SK-N-SH (cell line): ENCODE measurements around the gene TFF1. TPM values are rescaled to one million over a fixed set of nuclear protein-coding genes. Genes with fewer than 3 reads are reported as not detected.

Experiments
- CTCF ChIA-PET: fragments of 300-600, 350-600 bp; formaldehyde crosslinking; extraction: SDS; loops from one replicate; lab custom pipeline; 2021; lab: Yijun Ruan, JAX
- POLR2A ChIA-PET: fragments of 350-600 bp; sonication (Branson Sonifier 250); formaldehyde crosslinking; extraction: SDS; loops from one replicate; lab custom pipeline; 2020; ENCODE audit warnings: antibody characterized with exemption, inconsistent platforms; lab: Yijun Ruan, JAX
- DNase-seq: peaks from one replicate; pipeline ENCODE4 v3.0.0; 2012
- H2AFZ ChIP-seq: fragments of 200-600 bp; sonication (generic); 2 replicates; pipeline ENCODE4 v1.8.1; 2016; ENCODE audit warnings: antibody characterized with exemption, mild to moderate bottlenecking, low read depth
- H3F3A ChIP-seq: fragments of 200-600 bp; sonication (generic); replicated peaks from 2 replicates; pipeline ENCODE3; 2016; ENCODE audit warnings: antibody characterized with exemption, mild to moderate bottlenecking; ENCODE audit not compliant: insufficient read depth
- H3K27ac ChIP-seq, 2 experiments: fragments of 200-500 bp in 1 of 2; fragments of 200-600 bp in 1 of 2; sonication (Bioruptor generic) in 1 of 2; sonication (generic), shearing (Covaris generic) in 1 of 2; 2 replicates each; pipeline versions ENCODE4 v1.5.1 to v1.6.1; 2014 to 2016; ENCODE audit warnings: low read depth in 2 of 2, inconsistent platforms in 1 of 2, low read length in 1 of 2, mild to moderate bottlenecking in 1 of 2, mixed read lengths in 1 of 2
- H3K27me3 ChIP-seq: fragments of 200-600 bp; sonication (generic), shearing (Covaris generic); 2 replicates; pipeline ENCODE4 v1.6.1; 2016; ENCODE audit warnings: mixed run types; ENCODE audit not compliant: insufficient read depth
- H3K36me3 ChIP-seq, 2 experiments: fragments of 200-500 bp in 1 of 2; fragments of 200-600 bp in 1 of 2; sonication (Bioruptor generic) in 1 of 2; sonication (generic) in 1 of 2; replicated peaks in 1 of 2; 2 replicates each; pipeline versions ENCODE3 to v1.5.1; 2014 to 2016; ENCODE audit warnings: low read length in 1 of 2, mild to moderate bottlenecking in 1 of 2; ENCODE audit not compliant: insufficient read depth in 2 of 2, control insufficient read depth in 1 of 2
- H3K4me1 ChIP-seq, 2 experiments: fragments of 200-500 bp in 1 of 2; fragments of 200-600 bp in 1 of 2; sonication (Bioruptor generic) in 1 of 2; sonication (generic), shearing (Covaris generic) in 1 of 2; 2 replicates each; pipeline versions ENCODE4 v1.5.1 to v1.6.1; 2014 to 2016; ENCODE audit warnings: low read depth in 1 of 2, low read length in 1 of 2, mixed run types in 1 of 2; ENCODE audit not compliant: insufficient read depth in 2 of 2, control insufficient read depth in 1 of 2
- H3K4me2 ChIP-seq: fragments of 200-600 bp; sonication (generic), shearing (Covaris generic); 2 replicates; pipeline ENCODE4 v1.6.1; 2017; ENCODE audit warnings: mixed run types
- H3K4me3 ChIP-seq, 2 experiments: fragments of 200-500 bp in 1 of 2; fragments of 200-600 bp in 1 of 2; sonication (Bioruptor generic) in 1 of 2; sonication (generic), shearing (Covaris generic) in 1 of 2; 2 replicates each; pipeline versions ENCODE4 v1.5.1 to v1.8.1; 2014 to 2016; ENCODE audit warnings: low read depth in 2 of 2, inconsistent platforms in 1 of 2, low read length in 1 of 2, mild to moderate bottlenecking in 1 of 2, mixed read lengths in 1 of 2, moderate library complexity in 1 of 2
- H3K79me2 ChIP-seq: fragments of 200-600 bp; sonication (generic); 2 replicates; pipeline ENCODE4 v1.8.1; 2017; ENCODE audit warnings: mild to moderate bottlenecking; ENCODE audit not compliant: insufficient read depth
- H3K9ac ChIP-seq: fragments of 200-600 bp; sonication (generic); 2 replicates; pipeline ENCODE4 v1.6.1; 2017; ENCODE audit warnings: mixed run types
- H3K9me2 ChIP-seq: fragments of 200-600 bp; sonication (generic); 2 replicates; pipeline ENCODE4 v1.6.1; 2017; ENCODE audit warnings: mixed run types
- H3K9me3 ChIP-seq: fragments of 200-600 bp; sonication (generic); 2 replicates; pipeline ENCODE4 v1.6.1; 2017; ENCODE audit warnings: mixed run types, mild to moderate bottlenecking, moderate library complexity
- H4K20me1 ChIP-seq: fragments of 200-600 bp; sonication (generic); 2 replicates; pipeline ENCODE4 v1.6.1; 2017; ENCODE audit warnings: mild to moderate bottlenecking, mixed run types; ENCODE audit not compliant: insufficient read depth
- CTCF ChIP-seq: fragments of 200-600 bp; sonication (generic); IDR thresholded peaks from 2 replicates; pipeline ENCODE4 v1.6.1; 2017; ENCODE audit warnings: antibody characterized with exemption, mild to moderate bottlenecking, moderate library complexity
- ELF1 ChIP-seq: IDR thresholded peaks from 2 replicates; pipeline ENCODE4 v1.4.0; 2012
- EZH2phosphoT487 ChIP-seq: fragments of 200-600 bp; sonication (generic); IDR thresholded peaks from 2 replicates; pipeline ENCODE4 v1.6.1; 2017; ENCODE audit warnings: low read depth, mixed run types, mild to moderate bottlenecking, antibody characterized with exemption, moderate library complexity, borderline replicate concordance
- FOSL2 ChIP-seq: IDR thresholded peaks from 2 replicates; pipeline ENCODE4 v1.4.0; 2012; ENCODE audit warnings: low read depth, mild to moderate bottlenecking, moderate library complexity, borderline replicate concordance
- FOXM1 ChIP-seq: IDR thresholded peaks from 2 replicates; pipeline ENCODE4 v1.4.0; 2012; ENCODE audit warnings: low read depth, mild to moderate bottlenecking
- GABPA ChIP-seq: IDR thresholded peaks from 2 replicates; pipeline ENCODE4 v1.4.0; 2012; ENCODE audit warnings: low read depth, mild to moderate bottlenecking
- MEF2A ChIP-seq: IDR thresholded peaks from 2 replicates; pipeline ENCODE4 v1.4.0; 2012; ENCODE audit warnings: low read depth, borderline replicate concordance
- NRF1 ChIP-seq: IDR thresholded peaks from 2 replicates; pipeline ENCODE4 v1.6.1; 2012; ENCODE audit warnings: low read depth, mild to moderate bottlenecking, low read length
- POLR2AphosphoS5 ChIP-seq: IDR thresholded peaks from 2 replicates; pipeline ENCODE4 v1.6.1; 2012; ENCODE audit warnings: low read depth, low read length
- RAD21 ChIP-seq: IDR thresholded peaks from 2 replicates; pipeline ENCODE4 v1.6.1; 2012; ENCODE audit warnings: mild to moderate bottlenecking, low read length
- RXRA ChIP-seq: IDR thresholded peaks from 2 replicates; pipeline ENCODE4 v1.4.0; 2012; ENCODE audit warnings: low read depth, mild to moderate bottlenecking, borderline replicate concordance
- SMC3 ChIP-seq: IDR thresholded peaks from 2 replicates; pipeline ENCODE4 v1.6.1; 2012; ENCODE audit warnings: low read depth, low read length, improper control_type of control experiment
- TCF12 ChIP-seq: IDR thresholded peaks from 2 replicates; pipeline ENCODE4 v1.4.0; 2012
- USF1 ChIP-seq: IDR thresholded peaks from 2 replicates; pipeline ENCODE4 v1.4.0; 2012; ENCODE audit warnings: low read depth, borderline replicate concordance
- USF2 ChIP-seq: fragments of 150-350 bp; IDR thresholded peaks from 2 replicates; pipeline ENCODE4 v1.6.1; 2017; ENCODE audit warnings: antibody characterized with exemption, low read length, low read depth, borderline replicate concordance
- ZBTB33 ChIP-seq: IDR thresholded peaks from 2 replicates; pipeline ENCODE4 v1.4.0; 2012; ENCODE audit warnings: low read depth, borderline replicate concordance
- WGBS: methylation state at CpG from one replicate; pipeline ENCODE4 v1.1.6; 2017; ENCODE audit warnings: low lambda C conversion rate; 5-methylcytosine and 5-hydroxymethylcytosine counted together
- polyA plus RNA-seq, 3 experiments: library from polyadenylated mRNA; depleted of rRNA; stranded (reverse); fragments of >200 nt; gene quantifications; 2 replicates each; pipeline ENCODE4 v1.2.3, GENCODE V29; 2012

TFF1 gene
- polyA plus RNA-seq, 1 of the 3 experiments (the other 2 are of a cell fraction), result not detected

GRCh38 chr21:42405064-42406013 is 39.0 kb upstream of the TFF1 start:
- Histone ChIP-seq H3K36me3 (no peaks in the 10 kb centered on the region), H3K27ac (no peak overlapping the region), H3K4me2 (no peak overlapping the region), H2AFZ (no peak overlapping the region), H3K4me3 (no peak overlapping the region), H3K79me2 (no peaks in the 10 kb centered on the region), H3K9me3 (no peaks in the 10 kb centered on the region), H3K27me3 (no peaks in the 10 kb centered on the region), H4K20me1 (no peaks in the 10 kb centered on the region), H3K4me1 (no peaks in the 10 kb centered on the region), H3F3A (no peaks in the 10 kb centered on the region), H3K9me2 (no peaks in the 10 kb centered on the region), H3K9ac (no peak overlapping the region)
- 66% methylated on average over 23 of the region's 23 CpGs for WGBS
- CTCF ChIA-PET, result no interaction called here
- TF ChIP-seq USF2 (no peak), RAD21 (no peak), ELF1 (no peak)
- POLR2A ChIA-PET, result no interaction called here
- no peak for DNase-seq

- H2AFZ ChIP-seq, result no peak overlapping the region
- no peaks in the 10 kb centered on the region for H3K79me2 ChIP-seq
- H3K4me1 ChIP-seq, result no peaks in the 10 kb centered on the region
- POLR2A ChIA-PET, result no interaction called here
- no peak overlapping the region for H3K27ac ChIP-seq
- WGBS, result 46% methylated on average over 8 of the region's 10 CpGs
- no peaks in the 10 kb centered on the region for H3K9me3 ChIP-seq
- no peaks in the 10 kb centered on the region for H3K9me2 ChIP-seq
- H3K27me3 ChIP-seq, result no peaks in the 10 kb centered on the region
- DNase-seq, result no peak
- H3K4me2 ChIP-seq, result no peak overlapping the region
- CTCF ChIA-PET, result interaction anchor here (0.6 kb wide), 1 partner anchor 95 kb away, joined by 3 read pairs; no protein-coding TSS in a partner anchor
- H3K9ac ChIP-seq, result no peak overlapping the region
- no peaks in the 10 kb centered on the region for H3F3A ChIP-seq
- H3K4me3 ChIP-seq, result no peak overlapping the region
- H3K36me3 ChIP-seq, result no peaks in the 10 kb centered on the region
- TF ChIP-seq RXRA (no peak), USF2 (no peak), SMC3 (no peak), NRF1 (no peak), USF1 (no peak), RAD21 (no peak), FOXM1 (no peak), CTCF (no peak), EZH2phosphoT487 (no peak), MEF2A (no peak), POLR2AphosphoS5 (no peak), GABPA (no peak), FOSL2 (no peak), ZBTB33 (no peak), TCF12 (no peak)
- no peaks in the 10 kb centered on the region for H4K20me1 ChIP-seq
Observed at GRCh38 chr21:42404539-42404938, 38.2 kb upstream of the TFF1 start.
